CD14-positive monocyte (primary cell): Measurements from ENCODE around the gene UBASH3B. TPM values are rescaled to one million over a fixed set of nuclear protein-coding genes. Genes with fewer than 3 reads are reported as not detected.
A peak's percentile ranks its signal among the peaks of the same experiment; 100 is the strongest.

Experiments
- DNase-seq, 3 donors: peaks; one replicate each; pipeline ENCODE4 v3.0.0-alpha.2; 2011 to 2022
- H2AFZ ChIP-seq: 2 replicates; pipeline ENCODE4 v1.6.0; 2012; ENCODE audit warnings: mild to moderate bottlenecking, low read depth, low read length, inconsistent platforms; ENCODE audit not compliant: insufficient read depth, poor library complexity, severe bottlenecking
- H3K27ac ChIP-seq, 2 donors: 1 replicate in 1 of 2; 2 replicates in 1 of 2; pipeline ENCODE4 v1.5.1; 2012 to 2013; ENCODE audit warnings: low read length in 2 of 2, control low read depth in 1 of 2, inconsistent platforms in 1 of 2, low read depth in 1 of 2, mild to moderate bottlenecking in 1 of 2
- H3K27me3 ChIP-seq, 2 donors: one replicate each; pipeline versions ENCODE4 v1.6.0 to v1.6.1; 2011 to 2013; ENCODE audit warnings: low read length in 2 of 2; ENCODE audit not compliant: control insufficient read depth in 2 of 2, insufficient read depth in 2 of 2
- H3K36me3 ChIP-seq, 2 donors: replicated peaks in 1 of 2; 1 replicate in 1 of 2; 2 replicates in 1 of 2; pipeline versions ENCODE4 v1.5.1 to v1.6.1; 2012 to 2013; ENCODE audit warnings: low read length in 2 of 2, control low read depth in 1 of 2, inconsistent platforms in 1 of 2, mild to moderate bottlenecking in 1 of 2; ENCODE audit not compliant: insufficient read depth in 2 of 2, control insufficient read depth in 1 of 2
- H3K4me1 ChIP-seq, 2 donors: 1 replicate in 1 of 2; 2 replicates in 1 of 2; pipeline versions ENCODE4 v1.5.1 to v1.6.1; 2012 to 2013; ENCODE audit warnings: low read length in 2 of 2, control low read depth in 1 of 2, inconsistent platforms in 1 of 2, mild to moderate bottlenecking in 1 of 2, moderate library complexity in 1 of 2; ENCODE audit not compliant: insufficient read depth in 2 of 2, control insufficient read depth in 1 of 2
- H3K4me2 ChIP-seq: replicated peaks from 2 replicates; pipeline ENCODE3; 2012; ENCODE audit warnings: low read length, moderate library complexity, mild to moderate bottlenecking; ENCODE audit not compliant: poor library complexity, severe bottlenecking; ENCODE audit errors: extremely low read depth
- H3K4me3 ChIP-seq, 3 experiments: fragments of 200-600 bp in 1 of 3; sonication (generic) in 1 of 3; replicated peaks in 1 of 3; 1 replicate in 2 of 3; 2 replicates in 1 of 3; pipeline ENCODE4 v1.5.1; 2011 to 2013; ENCODE audit warnings: low read length in 3 of 3, mild to moderate bottlenecking in 3 of 3, control low read depth in 2 of 3, low read depth in 2 of 3, inconsistent platforms in 1 of 3, moderate library complexity in 1 of 3
- H3K79me2 ChIP-seq: 2 replicates; pipeline ENCODE4 v1.6.0; 2012; ENCODE audit warnings: mild to moderate bottlenecking, control low read depth, inconsistent platforms, low read length, moderate library complexity; ENCODE audit not compliant: insufficient read depth
- H3K9ac ChIP-seq: 2 replicates; pipeline ENCODE4 v1.6.0; 2017; ENCODE audit warnings: low read length, mild to moderate bottlenecking; ENCODE audit not compliant: insufficient read depth, poor library complexity, severe bottlenecking
- H3K9me3 ChIP-seq, 2 donors: replicated peaks in 1 of 2; 1 replicate in 1 of 2; 2 replicates in 1 of 2; pipeline versions ENCODE4 v1.5.1 to v1.6.1; 2012 to 2013; ENCODE audit warnings: low read length in 2 of 2, control low read depth in 1 of 2; ENCODE audit not compliant: control insufficient read depth in 1 of 2, insufficient read depth in 1 of 2
- H4K20me1 ChIP-seq: 2 replicates; pipeline ENCODE4 v1.6.0; 2012; ENCODE audit warnings: mild to moderate bottlenecking, low read length, control low read depth, moderate library complexity; ENCODE audit not compliant: insufficient read depth
- H3K27ac Mint-ChIP-seq, 7 donors: one replicate each; pipeline ENCODE4 v1.8.0; 2020; ENCODE audit warnings: mild to moderate bottlenecking in 7 of 7, mixed read lengths in 7 of 7, moderate library complexity in 6 of 7, inconsistent platforms in 2 of 7
- H3K27me3 Mint-ChIP-seq, 3 donors: one replicate each; pipeline ENCODE4 v1.8.0; 2021 to 2022; ENCODE audit warnings: low read depth in 3 of 3, mild to moderate bottlenecking in 3 of 3, mixed read lengths in 3 of 3, moderate library complexity in 3 of 3, inconsistent platforms in 1 of 3
- H3K36me3 Mint-ChIP-seq, 2 donors: one replicate each; pipeline ENCODE4 v1.8.0; 2020; ENCODE audit warnings: mixed read lengths in 2 of 2, inconsistent platforms in 1 of 2, mild to moderate bottlenecking in 1 of 2
- H3K4me1 Mint-ChIP-seq: one replicate; pipeline ENCODE4 v1.8.0; 2020; ENCODE audit warnings: mild to moderate bottlenecking, mixed read lengths
- H3K4me3 Mint-ChIP-seq, 2 donors: one replicate each; pipeline ENCODE4 v1.8.0; 2020; ENCODE audit warnings: mild to moderate bottlenecking in 2 of 2, mixed read lengths in 2 of 2, moderate library complexity in 1 of 2
- H3K9me3 Mint-ChIP-seq, 7 donors: one replicate each; pipeline ENCODE4 v1.8.0; 2020 to 2022; ENCODE audit warnings: mixed read lengths in 7 of 7, mild to moderate bottlenecking in 6 of 7, moderate library complexity in 6 of 7, inconsistent platforms in 2 of 7
- CTCF ChIP-seq: fragments of 200-600 bp; IDR thresholded peaks from one replicate; pipeline ENCODE4 v1.8.0; 2022; ENCODE audit warnings: antibody characterized with exemption, mild to moderate bottlenecking
- WGBS: methylation state at CpG from one replicate; pipeline ENCODE4 v1.1.5; 2013; ENCODE audit warnings: missing lambda C conversion rate; ENCODE audit not compliant: insufficient coverage; 5-methylcytosine and 5-hydroxymethylcytosine counted together
- intact Hi-C, 2 donors: fragments of 100-400 bp; cut with micrococcal nuclease; formaldehyde crosslinking; loops; one replicate each; pipeline versions ENCODE4 v1.15.0 to v1.15.1; 2023
- polyA plus RNA-seq, 3 donors: library from polyadenylated mRNA; depleted of rRNA in 1 of 3; unstranded in 2 of 3; stranded (reverse) in 1 of 3; fragments of 300-500 nt in 2 of 3; fragments of >200 nt in 1 of 3; fragmentation: Illumina TruSeq in 2 of 3; gene quantifications; 1 replicate in 2 of 3; 2 replicates in 1 of 3; pipeline ENCODE4 v1.2.3, GENCODE V29; 2012 to 2021

Gene UBASH3B
- polyA plus RNA-seq, 3 donors, result 3.3 to 13.5 (median 7.1) TPM

- Histone ChIP-seq H3K36me3 (no peaks in the 10 kb centered on the region), H3K4me1 (peaks cover 28 to 33% of the 10 kb centered on the region in 2 donors), H4K20me1 (peaks cover 13% of the 10 kb centered on the region), H3K4me2 (no peak overlapping the region), H3K9me3 (no peaks in the 10 kb centered on the region), H3K27ac (no peak overlapping the region), H3K9ac (no peak overlapping the region), H2AFZ (no peak overlapping the region), H3K27me3 (no peaks in the 10 kb centered on the region), H3K79me2 (peaks cover 27% of the 10 kb centered on the region), H3K4me3 (no peak overlapping the region)
- peaks cover 37% of the 10 kb centered on the region for H3K4me1 Mint-ChIP-seq
- 15% methylated on average over 2 of the region's 5 CpGs for WGBS
- intact Hi-C loops, result loop anchor here (5.0 to 10.0 kb wide), 2 partner anchors 74 to 127 kb away; no protein-coding TSS in a partner anchor
- H3K36me3 Mint-ChIP-seq, result peaks cover 5 to 7% of the 10 kb centered on the region in 2 donors
- no peak for TF ChIP-seq CTCF
- no peak for DNase-seq
- no peaks in the 10 kb centered on the region for H3K9me3 Mint-ChIP-seq
- H3K27ac Mint-ChIP-seq, result peak overlapping the region in 2 of 7 donors; percentile 7 to 59
- no peak overlapping the region for H3K4me3 Mint-ChIP-seq
- H3K27me3 Mint-ChIP-seq, result peaks cover 0 to 3% (median 2%) of the 10 kb centered on the region in 3 donors
These were observed 103.5 kb downstream of the UBASH3B start for GRCh38 chr11:122758974-122759373.

DNA sequence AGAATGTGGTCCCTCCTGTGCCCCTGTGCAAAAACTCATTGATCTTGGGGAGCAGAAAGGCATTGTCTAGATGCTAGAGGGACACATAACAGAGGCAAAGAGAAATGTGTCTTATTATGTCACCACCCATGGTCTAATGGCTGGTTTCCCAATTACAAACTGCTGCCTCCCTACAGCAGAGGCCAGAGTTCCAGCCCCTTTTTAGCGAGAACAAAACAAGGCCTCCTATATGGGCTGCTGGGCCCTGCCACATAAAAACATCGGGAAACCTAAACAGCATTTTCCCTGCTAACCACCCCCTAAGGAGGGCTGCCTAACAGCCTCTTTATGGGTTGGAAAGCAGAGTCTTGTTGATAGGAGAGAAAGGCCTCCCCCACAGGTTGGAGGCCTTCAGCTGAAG is 107.6 kb downstream of the UBASH3B start:
- H3K27me3 Mint-ChIP-seq, result peaks cover 0 to 5% (median 1%) of the 10 kb centered on the region in 3 donors
- Histone ChIP-seq H3K4me2 (no peak overlapping the region), H3K27ac (no peak overlapping the region), H3K4me3 (no peak overlapping the region), H3K4me1 (no peaks in the 10 kb centered on the region), H2AFZ (no peak overlapping the region), H3K27me3 (no peaks in the 10 kb centered on the region), H3K36me3 (no peaks in the 10 kb centered on the region), H4K20me1 (peaks cover 28% of the 10 kb centered on the region), H3K9me3 (no peaks in the 10 kb centered on the region), H3K79me2 (peaks cover 11% of the 10 kb centered on the region), H3K9ac (no peak overlapping the region)
- TF ChIP-seq CTCF, result no peak
- WGBS, result no CpG with 5 or more reads among the region's 2 CpGs
- DNase-seq, result no peak
- peaks cover 0 to 2% (median 0%) of the 10 kb centered on the region in 7 donors for H3K9me3 Mint-ChIP-seq
- peaks cover 5 to 7% of the 10 kb centered on the region in 2 donors for H3K36me3 Mint-ChIP-seq
- no peak overlapping the region for H3K27ac Mint-ChIP-seq
- intact Hi-C loops, result no loop called here
- no peak overlapping the region for H3K4me3 Mint-ChIP-seq
- H3K4me1 Mint-ChIP-seq, result peaks cover 7% of the 10 kb centered on the region
